Measurements from ENCODE around the gene TMEM250. TPM values are rescaled to one million over a fixed set of nuclear protein-coding genes. Genes with fewer than 3 reads are reported as not detected.
"Not testable (repeated sequence)": the region's sequence is repeated elsewhere in the genome, so short reads cannot be mapped to it uniquely, and the experiment has no call there.

The TMEM250 gene
- total and polyA plus RNA-seq, 7 experiments from 2014 or later, result 16.4 to 61.8 (median 42.2) TPM

GRCh38 chr9:136151848-136152542, 33.3 kb upstream of the TMEM250 start:
- Histone ChIP-seq H3K27me3 (ENCODE audit: control insufficient read depth in 2 of 2, insufficient read depth in 2 of 2, low read length in 2 of 2) (no peaks in the 10 kb centered on the region), H3K36me3 (ENCODE audit: control insufficient read depth in 2 of 3, insufficient read depth in 3 of 3, low read length in 3 of 3) (no peaks in the 10 kb centered on the region), H3K27ac (ENCODE audit: low read depth, low read length) (no peak overlapping the region), H3K4me1 (ENCODE audit: control insufficient read depth in 2 of 2, insufficient read depth in 2 of 2, low read length in 2 of 2) (no peaks in the 10 kb centered on the region), H3K9me3 (ENCODE audit: control insufficient read depth in 2 of 3, low read length in 3 of 3) (no peaks in the 10 kb centered on the region), H3K4me3 (ENCODE audit: low read length) (no peak overlapping the region)
- Mint-ChIP-seq H3K27me3 (peaks cover 0 to 10% (median 8%) of the 10 kb centered on the region in 5 donors), H3K4me1 (peaks cover 0 to 1% (median 0%) of the 10 kb centered on the region in 7 donors), H3K36me3 (no peaks in the 10 kb centered on the region), H3K9me3 (peaks cover 0 to 3% (median 0%) of the 10 kb centered on the region in 11 donors), H3K4me3 (no peak overlapping the region), H3K27ac (no peak overlapping the region)
- POLR2A ChIA-PET, result no interaction called here
- DNase-seq (no peak), ATAC-seq (peak; percentile 14)
- CTCF ChIA-PET, result no interaction called here
- intact Hi-C loops (cut with micrococcal nuclease), result no loop called here

- intact Hi-C loops (cut with micrococcal nuclease), result no loop called here
- H3K27me3 Mint-ChIP-seq, result peaks cover 0 to 11% (median 9%) of the 10 kb centered on the region in 5 donors
- ChIA-PET POLR2A (no interaction called here), CTCF (no interaction called here)
- DNase-seq (no peak), ATAC-seq (no peak)
- no peak overlapping the region for H3K27ac Mint-ChIP-seq
- Histone ChIP-seq H3K4me1 (ENCODE audit: control insufficient read depth in 2 of 2, insufficient read depth in 2 of 2, low read length in 2 of 2) (no peaks in the 10 kb centered on the region), H3K27me3 (ENCODE audit: control insufficient read depth in 2 of 2, insufficient read depth in 2 of 2, low read length in 2 of 2) (no peaks in the 10 kb centered on the region), H3K36me3 (ENCODE audit: control insufficient read depth in 2 of 3, insufficient read depth in 3 of 3, low read length in 3 of 3) (no peaks in the 10 kb centered on the region), H3K4me3 (ENCODE audit: low read length) (no peak overlapping the region), H3K9me3 (ENCODE audit: control insufficient read depth in 2 of 3, low read length in 3 of 3) (no peaks in the 10 kb centered on the region), H3K27ac (ENCODE audit: low read depth, low read length) (no peak overlapping the region)
- H3K4me1 Mint-ChIP-seq, result peaks cover 0 to 1% (median 0%) of the 10 kb centered on the region in 7 donors
- H3K9me3 Mint-ChIP-seq, result peaks cover 0 to 3% (median 0%) of the 10 kb centered on the region in 11 donors
- H3K4me3 Mint-ChIP-seq, result no peak overlapping the region
- H3K36me3 Mint-ChIP-seq, result no peaks in the 10 kb centered on the region
These were observed 32.6 kb upstream of the TMEM250 start for GRCh38 chr9:136151214-136151804.

GRCh38 chr9:136150664-136151213, 32.1 kb upstream of the TMEM250 start:
- H3K36me3 ChIP-seq (ENCODE audit: control insufficient read depth in 2 of 3, insufficient read depth in 3 of 3, low read length in 3 of 3); H3K4me3 Mint-ChIP-seq; H3K9me3 Mint-ChIP-seq; CTCF ChIA-PET; DNase-seq; H3K36me3 Mint-ChIP-seq; H3K4me1 ChIP-seq (ENCODE audit: control insufficient read depth in 2 of 2, insufficient read depth in 2 of 2, low read length in 2 of 2); intact Hi-C loops (cut with micrococcal nuclease); H3K4me1 Mint-ChIP-seq; H3K4me3 ChIP-seq (ENCODE audit: low read length); ATAC-seq; H3K27ac Mint-ChIP-seq; H3K9me3 ChIP-seq (ENCODE audit: control insufficient read depth in 2 of 3, low read length in 3 of 3); POLR2A ChIA-PET; H3K27me3 ChIP-seq (ENCODE audit: control insufficient read depth in 2 of 2, insufficient read depth in 2 of 2, low read length in 2 of 2); H3K27ac ChIP-seq (ENCODE audit: low read depth, low read length): not testable (repeated sequence)
- H3K27me3 Mint-ChIP-seq, result peaks cover 0 to 16% (median 9%) of the 10 kb centered on the region in 5 donors

DNA sequence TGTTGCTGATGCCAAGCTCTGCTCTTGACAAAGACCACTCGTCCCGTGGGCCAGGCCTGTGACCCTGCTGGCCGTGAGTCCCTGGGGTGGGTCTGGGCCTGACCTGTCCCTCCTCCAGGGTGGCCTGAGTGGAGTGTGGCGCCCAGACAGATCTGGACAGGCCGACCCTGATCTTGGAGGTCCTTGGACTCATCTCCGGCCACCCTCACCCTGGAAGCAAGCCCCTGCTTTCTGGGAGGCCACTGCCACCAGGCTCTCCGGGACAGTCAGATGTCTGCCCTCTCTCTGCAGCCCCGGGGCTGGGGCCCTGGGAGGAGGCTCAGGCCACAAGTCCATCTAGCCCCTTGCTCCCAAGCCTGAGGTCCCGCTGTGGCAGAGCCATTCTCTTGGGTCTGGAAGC, 31.2 kb upstream of the TMEM250 start:
- H3K9me3 Mint-ChIP-seq, result peaks cover 0 to 3% (median 0%) of the 10 kb centered on the region in 11 donors
- CTCF ChIA-PET, result no interaction called here

DNA sequence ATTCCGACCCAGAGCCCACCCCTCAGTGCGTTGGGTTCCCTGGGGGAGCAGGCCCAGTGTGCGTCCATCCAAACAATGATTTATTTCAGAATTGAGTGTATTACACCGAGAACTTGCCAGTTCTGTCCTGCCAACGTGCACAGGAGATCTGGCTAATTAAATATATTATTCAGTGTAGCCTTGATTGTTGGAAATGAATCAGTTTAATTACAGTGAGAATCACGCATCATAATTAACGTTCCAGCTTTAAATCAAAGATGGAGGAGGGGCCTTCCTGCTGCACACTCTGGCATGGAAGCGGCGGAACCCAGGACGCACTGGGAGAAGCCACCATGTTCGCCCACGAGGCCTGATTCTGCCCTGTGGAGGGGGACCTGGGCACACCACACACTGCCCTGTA, 30.7 kb upstream of the TMEM250 start:
- Histone ChIP-seq H3K36me3 (ENCODE audit: control insufficient read depth in 2 of 3, insufficient read depth in 3 of 3, low read length in 3 of 3) (no peaks in the 10 kb centered on the region), H3K27ac (ENCODE audit: low read depth, low read length) (no peak overlapping the region), H3K9me3 (ENCODE audit: control insufficient read depth in 2 of 3, low read length in 3 of 3) (no peaks in the 10 kb centered on the region), H3K4me3 (ENCODE audit: low read length) (no peak overlapping the region), H3K27me3 (ENCODE audit: control insufficient read depth in 2 of 2, insufficient read depth in 2 of 2, low read length in 2 of 2) (no peaks in the 10 kb centered on the region), H3K4me1 (ENCODE audit: control insufficient read depth in 2 of 2, insufficient read depth in 2 of 2, low read length in 2 of 2) (no peaks in the 10 kb centered on the region)
- POLR2A ChIA-PET, result no interaction called here
- Mint-ChIP-seq H3K4me1 (peaks cover 0 to 1% (median 0%) of the 10 kb centered on the region in 7 donors), H3K9me3 (peaks cover 0 to 3% (median 0%) of the 10 kb centered on the region in 11 donors), H3K27me3 (peaks cover 0 to 12% (median 0%) of the 10 kb centered on the region in 5 donors), H3K36me3 (no peaks in the 10 kb centered on the region), H3K4me3 (no peak overlapping the region), H3K27ac (no peak overlapping the region)
- CTCF ChIA-PET, result no interaction called here
- intact Hi-C loops (cut with micrococcal nuclease), result no loop called here
- ATAC-seq (no peak), DNase-seq (no peak)

More for the DNA sequence above, 31.2 kb upstream of the TMEM250 start:
- Mint-ChIP-seq H3K36me3 (no peaks in the 10 kb centered on the region), H3K27ac (no peak overlapping the region), H3K4me3 (no peak overlapping the region), H3K4me1 (peaks cover 0 to 1% (median 0%) of the 10 kb centered on the region in 7 donors), H3K27me3 (peaks cover 0 to 12% (median 1%) of the 10 kb centered on the region in 5 donors)
- H3K4me1 ChIP-seq (ENCODE audit: control insufficient read depth in 2 of 2, insufficient read depth in 2 of 2, low read length in 2 of 2), result no peaks in the 10 kb centered on the region
- no peak overlapping the region for H3K27ac ChIP-seq (ENCODE audit: low read depth, low read length)
- no peak overlapping the region for H3K4me3 ChIP-seq (ENCODE audit: low read length)
- no peaks in the 10 kb centered on the region for H3K27me3 ChIP-seq (ENCODE audit: control insufficient read depth in 2 of 2, insufficient read depth in 2 of 2, low read length in 2 of 2)
- ATAC-seq (no peak), DNase-seq (no peak)
- POLR2A ChIA-PET, result no interaction called here
- H3K36me3 ChIP-seq (ENCODE audit: control insufficient read depth in 2 of 3, insufficient read depth in 3 of 3, low read length in 3 of 3), result no peaks in the 10 kb centered on the region
- H3K9me3 ChIP-seq (ENCODE audit: control insufficient read depth in 2 of 3, low read length in 3 of 3), result no peaks in the 10 kb centered on the region
- intact Hi-C loops (cut with micrococcal nuclease), result no loop called here

DNA sequence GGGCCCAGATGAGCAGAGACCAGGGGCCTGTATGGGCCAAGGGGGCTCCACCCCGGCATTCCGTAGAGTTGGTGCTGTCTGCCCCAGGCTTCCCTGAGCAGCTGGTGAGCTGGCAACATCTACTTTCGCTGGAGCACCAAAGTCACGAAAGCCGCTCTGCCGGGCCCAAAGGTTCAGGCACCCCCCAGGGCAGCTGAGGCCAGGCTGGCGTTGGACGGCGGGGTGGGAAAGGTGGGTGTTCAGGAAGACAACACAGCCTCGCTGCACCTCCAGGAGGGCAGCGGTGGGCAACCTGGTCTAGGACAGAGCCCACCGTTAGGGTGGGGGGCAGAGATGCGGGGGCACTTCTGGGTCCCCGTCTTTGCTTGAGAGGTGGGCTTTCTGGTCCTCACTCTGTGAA, 30.1 kb upstream of the TMEM250 start:
- CTCF ChIA-PET, result no interaction called here
- H3K27me3 Mint-ChIP-seq, result peaks cover 0 to 12% (median 0%) of the 10 kb centered on the region in 5 donors
- POLR2A ChIA-PET, result no interaction called here
- no peak overlapping the region for H3K4me3 Mint-ChIP-seq
- Histone ChIP-seq H3K27me3 (ENCODE audit: control insufficient read depth in 2 of 2, insufficient read depth in 2 of 2, low read length in 2 of 2) (no peaks in the 10 kb centered on the region), H3K27ac (ENCODE audit: low read depth, low read length) (no peak overlapping the region), H3K36me3 (ENCODE audit: control insufficient read depth in 2 of 3, insufficient read depth in 3 of 3, low read length in 3 of 3) (no peaks in the 10 kb centered on the region), H3K9me3 (ENCODE audit: control insufficient read depth in 2 of 3, low read length in 3 of 3) (no peaks in the 10 kb centered on the region), H3K4me3 (ENCODE audit: low read length) (no peak overlapping the region), H3K4me1 (ENCODE audit: control insufficient read depth in 2 of 2, insufficient read depth in 2 of 2, low read length in 2 of 2) (no peaks in the 10 kb centered on the region)
- no peak overlapping the region for H3K27ac Mint-ChIP-seq
- intact Hi-C loops (cut with micrococcal nuclease), result no loop called here
- no peaks in the 10 kb centered on the region for H3K36me3 Mint-ChIP-seq
- peaks cover 0 to 1% (median 0%) of the 10 kb centered on the region in 7 donors for H3K4me1 Mint-ChIP-seq
- ATAC-seq (no peak), DNase-seq (no peak)
- peaks cover 0 to 3% (median 0%) of the 10 kb centered on the region in 11 donors for H3K9me3 Mint-ChIP-seq

Data from naive thymus-derived CD4-positive, alpha-beta T cell (primary cell).